Measurements from ENCODE around the gene FAM186B. TPM values are rescaled to one million over a fixed set of nuclear protein-coding genes. Genes with fewer than 3 reads are reported as not detected.
A peak's percentile ranks its signal among the peaks of the same experiment; 100 is the strongest.

FAM186B gene
- total and polyA plus RNA-seq, 12 donors = 0.04 to 1.5 (median 0.66) TPM

GRCh38 chr12:49541140-49541861 is 64.1 kb downstream of the FAM186B start:
- Histone ChIP-seq H3K27ac (no peak overlapping the region), H3K27me3 (peaks cover 0 to 62% (median 40%) of the 10 kb centered on the region in 7 donors), H3K4me3 (no peak overlapping the region), H3K36me3 (no peaks in the 10 kb centered on the region), H3K4me1 (peaks cover 0 to 25% (median 14%) of the 10 kb centered on the region in 9 donors), H3K9me3 (no peaks in the 10 kb centered on the region)
- no peak for TF ChIP-seq CTCF (IDR thresholded peaks at IDR 0.05)
- DNase-seq (no peak), ATAC-seq (no peak)
- intact Hi-C loops (cut with DNase I) = no loop called here
- 87 to 88% methylated on average over 18 of the region's 18 CpGs for WGBS, 2 donors

GRCh38 chr12:49540229-49541139 is 65.0 kb downstream of the FAM186B start:
- TF ChIP-seq CTCF (IDR thresholded peaks at IDR 0.05) = no peak
- H3K4me1 ChIP-seq = peaks cover 0 to 33% (median 14%) of the 10 kb centered on the region in 9 donors
- no peak overlapping the region for H3K27ac ChIP-seq
- H3K4me3 ChIP-seq = no peak overlapping the region
- no peaks in the 10 kb centered on the region for H3K36me3 ChIP-seq
- intact Hi-C loops (cut with DNase I) = no loop called here
- H3K27me3 ChIP-seq = peaks cover 0 to 62% (median 36%) of the 10 kb centered on the region in 7 donors
- 77 to 81% methylated on average over 21 of the region's 21 CpGs for WGBS, 2 donors
- no peak for DNase-seq
- no peak for ATAC-seq
- no peaks in the 10 kb centered on the region for H3K9me3 ChIP-seq

- intact Hi-C loops (cut with DNase I) = loop anchor here in 1 of 10 donors (10.0 kb wide), 1 partner anchor 45 kb away; no protein-coding TSS in a partner anchor
- Histone ChIP-seq H3K36me3 (no peaks in the 10 kb centered on the region), H3K4me3 (peak overlapping the region in 2 of 10 donors; percentile 37 to 60), H3K27me3 (peaks cover 0 to 61% (median 36%) of the 10 kb centered on the region in 7 donors), H3K4me1 (peaks cover 0 to 39% (median 14%) of the 10 kb centered on the region in 9 donors), H3K9me3 (no peaks in the 10 kb centered on the region), H3K27ac (no peak overlapping the region)
- WGBS, 2 donors = 13 to 16% methylated on average over 45 to 47 of the region's 47 CpGs
- DNase-seq (no peak), ATAC-seq (no peak)
- no peak for TF ChIP-seq CTCF (IDR thresholded peaks at IDR 0.05)
Measured at GRCh38 chr12:49539406-49540228, 65.8 kb downstream of the FAM186B start.

Data from heart right ventricle (tissue), 16 donors.